Pancreas (tissue), 10 donors: Measurements from ENCODE around the gene ARHGAP5. TPM values are rescaled to one million over a fixed set of nuclear protein-coding genes. Genes with fewer than 3 reads are reported as not detected.

Source experiments
- ATAC-seq, 4 donors: fragments of 200-7000 bp; cut with Tn5 transposase; one replicate each; pipeline versions ENCODE4 v1.8.0 to v1.9.1; 2020; ENCODE audit warnings: mild to moderate bottlenecking in 4 of 4, moderate library complexity in 4 of 4
- DNase-seq, 6 donors: peaks; one replicate each; pipeline ENCODE4 v3.0.0-alpha.2; 2020
- FAIRE-seq: peaks from 2 replicates; lab custom pipeline; 2012; peaks lifted over from hg19 to GRCh38; lab: Jason Lieb, UNC
- H3K27ac ChIP-seq, 4 donors: fragments of 200-600 bp; sonication (generic); 1 replicate in 3 of 4; 2 replicates in 1 of 4; pipeline versions ENCODE4 v1.5.0 to v1.8.0; 2020
- H3K27me3 ChIP-seq, 4 donors: fragments of 200-600 bp; one replicate each; pipeline ENCODE4 v1.8.0; 2021
- H3K36me3 ChIP-seq, 3 donors: fragments of 200-600 bp; sonication (generic) in 1 of 3; one replicate each; pipeline versions ENCODE4 v1.5.0 to v1.8.0; 2020 to 2021
- H3K4me1 ChIP-seq, 3 donors: fragments of 200-600 bp; one replicate each; pipeline ENCODE4 v1.8.0; 2021
- H3K4me3 ChIP-seq, 4 donors: fragments of 200-600 bp; sonication (generic) in 2 of 4; one replicate each; pipeline versions ENCODE4 v1.5.0 to v1.8.0; 2020 to 2021
- H3K9me3 ChIP-seq, 4 donors: fragments of 200-600 bp; one replicate each; pipeline ENCODE4 v1.8.0; 2021
- CTCF ChIP-seq, 4 donors: fragments of 200-600 bp; sonication (generic) in 3 of 4; IDR thresholded peaks; one replicate each; pipeline versions ENCODE4 v1.5.0 to v1.8.0; 2021; ENCODE audit warnings: antibody characterized with exemption in 4 of 4
- WGBS, 2 donors: extraction: QIAGEN DNeasy Blood & Tissue Kit; methylation state at CpG; one replicate each; pipeline ENCODE4 v1.1.7; 2013; 5-methylcytosine and 5-hydroxymethylcytosine counted together
- intact Hi-C, 3 donors: fragments of 100-400 bp; cut with DNase I; formaldehyde crosslinking; loops; one replicate each; pipeline versions ENCODE4 v1.11.1 to v1.14.2; 2022
- polyA plus RNA-seq, 2 donors: library from polyadenylated mRNA; stranded (reverse); fragments of 200-250 nt; gene quantifications; one replicate each; pipeline ENCODE4 v1.2.3, GENCODE V29; 2013
- total RNA-seq, 6 donors: library from RNA; stranded (reverse); fragmentation: NEBNext Ultra II Directional in 4 of 6; extraction: Animal tissue kit (Norgen Biotek cat#: 25700) in 4 of 6; gene quantifications; one replicate each; pipeline versions ENCODE4 v1.2.1 to v1.2.4, GENCODE V29; 2021 to 2023
- donor health status: healthy with polysubstance abuse.
- donor health status: DM: no; HTN: no; CAD: no; lungs with moderate emphysema.
- donor health status: DM: no; HTN: no; CAD: no.
- donor health status: control.
- donor health status: control.
- donor health status: Bipolar disorder and iron deficiency.
- donor health status: DM: yes; HTN: yes; CAD: no.
- donor health status: DM: no; HTN: no; CAD: no.
- donor health status: DM: no; HTN: no; CAD: no.
- donor health status: DM: yes; HTN: yes; CAD: no.

The ARHGAP5 gene
- total RNA-seq: 10 to 100 TPM; 49.0 to 81.8 (median 59.8) TPM
- polyA plus RNA-seq: 10 to 100 TPM in 1 of 2 donors, 1 to 10 TPM in 1; 7.1 to 15.7 TPM

- no peaks in the 10 kb centered on the region for H3K36me3 ChIP-seq
- WGBS, 2 donors: 0% methylated on average over 62 to 98 of the region's 98 CpGs
- peak within 1 kb of the TSS; percentile 74 to 99 (median 80) for H3K4me3 ChIP-seq
- H3K9me3 ChIP-seq: no peaks in the 10 kb centered on the region
- ATAC-seq (peak; percentile 34 to 55 (median 46)), DNase-seq (peak in 3 of 6 donors; percentile 59 to 87 (median 83)), FAIRE-seq (no peak)
- peak within 1 kb of the TSS; percentile 92 to 99 (median 98) for H3K27ac ChIP-seq
- H3K4me1 ChIP-seq: peaks cover 25 to 33% (median 28%) of the 10 kb centered on the region in 3 donors
- TF ChIP-seq CTCF (IDR thresholded peaks at IDR 0.05): no peak
- intact Hi-C loops: no loop called here
- H3K27me3 ChIP-seq: no peaks in the 10 kb centered on the region
Measured at GRCh38 chr14:32077081-32078022, at the start of gene ARHGAP5. Gene ARHGAP5, plus strand, starts transcription at chr14:32077304. Its CDS starts 13,366 bp downstream, at chr14:32090670.

- Histone ChIP-seq H3K27ac (no peak overlapping the region), H3K4me3 (no peak overlapping the region), H3K27me3 (no peaks in the 10 kb centered on the region), H3K9me3 (no peaks in the 10 kb centered on the region), H3K4me1 (no peaks in the 10 kb centered on the region), H3K36me3 (no peaks in the 10 kb centered on the region)
- FAIRE-seq (no peak), ATAC-seq (peak in 1 of 4 donors; percentile 11), DNase-seq (no peak)
- no peak for TF ChIP-seq CTCF (IDR thresholded peaks at IDR 0.05)
- intact Hi-C loops: no loop called here
- WGBS, 2 donors: 56 to 77% methylated on average over 2 of the region's 2 CpGs
Measured at GRCh38 chr14:32028599-32028998, 48.5 kb upstream of the ARHGAP5 start.

GRCh38 chr14:32033543-32033942 is 43.6 kb upstream of the ARHGAP5 start:
- no peak for ATAC-seq
- no peak for FAIRE-seq

GRCh38 chr14:32038876-32039275 is 38.2 kb upstream of the ARHGAP5 start:
- Histone ChIP-seq H3K9me3 (no peaks in the 10 kb centered on the region), H3K4me1 (peaks cover 0 to 1% (median 0%) of the 10 kb centered on the region in 3 donors), H3K27me3 (peaks cover 0 to 3% (median 0%) of the 10 kb centered on the region in 4 donors), H3K4me3 (no peak overlapping the region), H3K27ac (no peak overlapping the region), H3K36me3 (no peaks in the 10 kb centered on the region)
- ATAC-seq (no peak), FAIRE-seq (no peak), DNase-seq (no peak)
- intact Hi-C loops: no loop called here
- WGBS, 2 donors: 12 to 27% methylated on average over 1 of the region's 1 CpG
- no peak for TF ChIP-seq CTCF (IDR thresholded peaks at IDR 0.05)

More at GRCh38 chr14:32033543-32033942, 43.6 kb upstream of the ARHGAP5 start:
- Histone ChIP-seq H3K27me3 (no peaks in the 10 kb centered on the region), H3K4me3 (no peak overlapping the region), H3K9me3 (no peaks in the 10 kb centered on the region), H3K27ac (no peak overlapping the region), H3K36me3 (no peaks in the 10 kb centered on the region), H3K4me1 (no peaks in the 10 kb centered on the region)
- 53 to 71% methylated on average over 2 of the region's 2 CpGs for WGBS, 2 donors
- TF ChIP-seq CTCF (IDR thresholded peaks at IDR 0.05): no peak
- intact Hi-C loops: no loop called here
- no peak for DNase-seq
